Astrocyte of the cerebellum (primary cell): ENCODE data around the gene SEMA3B.

Experiments
- DNase-seq: peaks from one replicate; pipeline ENCODE4 v3.0.0-alpha.2; 2011; ENCODE audit warnings: low read depth
- H3K4me3 ChIP-seq: 2 replicates; pipeline ENCODE4 v1.5.1; 2011; ENCODE audit warnings: mild to moderate bottlenecking, low read depth, low read length, moderate library complexity
- CTCF ChIP-seq: IDR thresholded peaks from 2 replicates; pipeline ENCODE4 v1.5.1; 2012; ENCODE audit warnings: low read length, low read depth, moderate library complexity, mild to moderate bottlenecking; ENCODE audit errors: missing control alignments
- in situ Hi-C: cut with HindIII; loops from 2 replicates; pipeline ENCODE4 v1.10.0; 2017; ENCODE audit warnings: low sequenced_read_pairs

SEMA3B gene

GRCh38 chr3:50297896-50298725, 29.2 kb downstream of the SEMA3B start:
- TF ChIP-seq CTCF: peak; percentile 31
- no peak for DNase-seq
- in situ Hi-C loops: no loop called here
- H3K4me3 ChIP-seq: peak overlapping the region; percentile 79

- peak; percentile 99 for DNase-seq
- in situ Hi-C loops: no loop called here
- TF ChIP-seq CTCF: no peak
- H3K4me3 ChIP-seq: peak within 1 kb of the TSS; percentile 79
These were observed 30.1 kb downstream of the SEMA3B start, which contains the start of the genes HYAL3 and NAA80 for GRCh38 chr3:50298836-50299637. Gene HYAL3, minus strand, starts transcription at chr3:50299405. Its CDS starts 3,803 bp downstream, at chr3:50295602. Gene NAA80, minus strand, starts transcription at chr3:50299405. Its CDS starts 1,942 bp downstream, at chr3:50297463.

- TF ChIP-seq CTCF: no peak
- in situ Hi-C loops: no loop called here
These were observed 30.6 kb downstream of the SEMA3B start for GRCh38 chr3:50299638-50299928.

GRCh38 chr3:50299929-50300680, 31.2 kb downstream of the SEMA3B start:
- no peak for DNase-seq
- in situ Hi-C loops: no loop called here
- no peak for TF ChIP-seq CTCF
- peak overlapping the region; percentile 79 for H3K4me3 ChIP-seq

More at GRCh38 chr3:50299638-50299928, 30.6 kb downstream of the SEMA3B start:
- H3K4me3 ChIP-seq: peak overlapping the region; percentile 79
- DNase-seq: no peak

GRCh38 chr3:50300681-50301254, 31.8 kb downstream of the SEMA3B start:
- H3K4me3 ChIP-seq: no peak overlapping the region
- no peak for TF ChIP-seq CTCF
- DNase-seq: no peak
- in situ Hi-C loops: no loop called here
